GM18505 (cell line): ENCODE data around the gene ASIP.
"Not testable (repeated sequence)": the region's sequence is repeated elsewhere in the genome, so short reads cannot be mapped to it uniquely, and the experiment has no call there.

ENCODE experiments used
- ATAC-seq: cut with Tn5 transposase; IDR thresholded peaks from one replicate; pipeline ENCODE4 v1.9.1; 2021; ENCODE audit not compliant: unreplicated experiment
- POLR2A ChIP-seq: IDR thresholded peaks from 4 replicates; pipeline ENCODE4 v1.6.1; 2011; ENCODE audit warnings: borderline replicate concordance; ENCODE audit not compliant: insufficient read depth, insufficient read length; ENCODE audit errors: extremely low read depth

ASIP gene

DNA sequence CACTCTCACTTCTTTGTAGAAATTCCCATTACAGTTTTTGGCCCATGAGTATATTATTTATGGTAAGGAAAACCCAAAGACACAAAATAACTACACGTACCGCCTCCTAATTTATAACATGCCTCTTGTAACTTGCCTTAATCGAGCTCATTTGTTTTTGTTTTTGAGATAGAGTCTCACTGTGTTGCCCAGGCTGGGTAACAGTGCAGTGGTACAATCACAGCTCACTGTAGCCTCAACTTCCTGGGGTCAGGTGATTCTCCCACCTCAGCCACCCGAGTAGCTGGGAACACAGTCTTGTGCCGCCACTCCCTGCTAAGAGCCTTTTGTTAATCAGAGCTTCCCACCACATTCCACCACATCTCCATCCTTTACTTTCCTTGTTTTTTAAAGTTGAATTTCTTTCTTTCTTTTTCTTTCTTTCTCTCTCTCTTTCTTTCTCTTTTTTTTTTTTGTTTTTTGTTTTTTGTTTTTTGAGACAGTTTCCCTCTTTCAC is 15.5 kb downstream of the ASIP start:
- TF ChIP-seq POLR2A, result no peak
- no peak for ATAC-seq

DNA sequence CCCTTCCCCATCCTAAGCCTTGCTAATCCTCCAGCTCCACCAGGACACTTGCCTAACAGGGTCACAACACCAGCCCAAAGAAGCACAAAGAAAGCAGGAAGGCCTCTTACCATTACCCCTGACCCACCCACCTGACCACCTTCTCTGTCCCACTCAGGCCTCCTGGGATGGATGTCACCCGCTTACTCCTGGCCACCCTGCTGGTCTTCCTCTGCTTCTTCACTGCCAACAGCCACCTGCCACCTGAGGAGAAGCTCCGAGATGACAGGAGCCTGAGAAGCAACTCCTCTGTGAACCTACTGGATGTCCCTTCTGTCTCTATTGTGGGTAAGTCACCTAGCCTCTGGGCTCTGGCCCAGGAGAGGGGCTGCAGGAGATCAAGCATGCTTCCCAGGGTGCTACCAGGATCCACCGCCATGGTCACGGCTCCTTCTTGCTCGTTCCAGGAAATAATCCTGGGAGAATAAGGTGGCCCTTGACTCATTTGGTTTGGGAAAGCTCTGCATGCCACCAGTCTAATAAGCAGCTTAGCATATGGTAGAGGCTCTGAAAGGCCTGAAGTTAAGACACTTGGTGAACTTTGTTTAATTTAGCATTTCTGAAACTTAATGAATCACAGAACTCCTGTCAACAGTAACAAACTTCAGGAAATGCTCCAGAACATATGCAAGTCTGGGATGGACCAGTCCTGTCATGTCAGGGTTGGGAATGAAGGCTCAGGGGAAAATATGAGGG is 19.2 kb downstream of the ASIP start:
- TF ChIP-seq POLR2A, result no peak
- ATAC-seq, result no peak

DNA sequence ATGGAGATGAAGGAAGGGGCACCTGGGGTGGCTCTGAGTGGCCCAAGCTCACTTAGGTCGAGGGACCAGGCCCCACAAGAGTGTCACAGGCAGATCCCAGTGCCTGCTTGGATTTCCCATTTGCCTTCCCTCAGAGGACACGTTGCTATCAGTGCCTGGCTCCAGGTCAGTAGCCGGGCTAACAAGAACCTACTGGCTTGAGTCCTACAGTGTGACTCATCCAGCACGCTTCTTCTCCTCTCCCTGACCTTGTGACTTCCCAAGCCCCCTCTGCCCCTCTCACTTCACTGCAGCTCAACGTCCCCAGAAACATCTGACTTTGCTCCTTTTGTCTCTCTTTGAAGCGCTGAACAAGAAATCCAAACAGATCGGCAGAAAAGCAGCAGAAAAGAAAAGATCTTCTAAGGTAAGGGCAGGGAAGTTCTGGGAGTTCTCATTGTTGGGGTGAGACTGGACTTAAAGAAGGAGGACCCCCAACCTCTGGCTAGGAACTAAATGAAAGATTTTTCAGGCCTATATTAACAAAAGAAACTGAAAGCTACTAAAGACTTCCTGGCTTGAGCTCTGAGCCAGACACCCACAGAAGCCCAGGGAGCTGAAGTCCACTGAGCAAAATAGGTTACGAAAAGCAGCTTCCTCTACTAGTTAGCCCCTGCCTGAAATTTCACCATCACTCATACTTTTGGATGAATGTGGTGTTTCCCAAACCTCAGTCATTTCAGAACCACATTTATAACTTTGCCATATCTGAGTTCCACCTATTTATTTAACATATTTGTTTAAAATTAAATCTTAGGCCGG is 21.5 kb downstream of the ASIP start:
- ATAC-seq, result no peak
- TF ChIP-seq POLR2A, result no peak

DNA sequence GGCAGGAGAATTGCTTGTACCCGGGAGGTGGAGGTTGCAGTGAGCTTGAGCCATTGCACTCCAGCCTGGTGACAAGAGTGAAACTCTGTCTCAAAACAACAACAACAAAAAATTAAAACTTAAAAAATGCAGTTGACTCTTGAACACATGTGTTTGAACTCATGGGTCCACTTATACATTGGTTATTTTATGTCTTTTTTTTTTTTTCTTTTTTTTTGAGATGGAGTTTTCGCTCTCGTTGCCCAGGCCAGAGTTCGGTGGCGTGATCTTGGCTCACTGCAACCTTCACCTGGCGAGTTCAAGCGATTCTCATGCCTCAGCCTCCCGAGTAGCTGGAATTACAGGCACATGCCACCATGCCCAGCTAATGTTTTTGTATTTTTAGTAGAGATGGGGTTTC is 22.2 kb downstream of the ASIP start:
- not testable (repeated sequence) for ATAC-seq

DNA sequence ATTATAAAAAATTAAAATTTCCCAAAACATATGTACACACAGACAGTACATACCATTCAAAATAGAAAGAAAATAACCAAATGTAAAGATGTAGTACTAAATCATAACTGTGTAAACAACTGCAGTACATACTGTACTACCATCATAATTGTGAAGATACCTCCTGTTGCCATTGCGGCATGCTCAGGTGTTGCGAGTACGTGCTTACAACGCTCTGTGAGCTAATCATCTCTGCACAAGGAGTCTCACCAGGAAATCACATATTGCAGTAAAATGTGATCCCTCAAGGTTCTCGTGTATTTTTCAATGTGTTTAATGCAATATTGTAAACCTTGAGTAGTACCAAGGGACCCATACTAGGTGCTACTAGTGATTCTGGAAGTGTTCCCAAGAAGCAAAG is 22.9 kb downstream of the ASIP start:
- no peak for ATAC-seq
- no peak for TF ChIP-seq POLR2A

DNA sequence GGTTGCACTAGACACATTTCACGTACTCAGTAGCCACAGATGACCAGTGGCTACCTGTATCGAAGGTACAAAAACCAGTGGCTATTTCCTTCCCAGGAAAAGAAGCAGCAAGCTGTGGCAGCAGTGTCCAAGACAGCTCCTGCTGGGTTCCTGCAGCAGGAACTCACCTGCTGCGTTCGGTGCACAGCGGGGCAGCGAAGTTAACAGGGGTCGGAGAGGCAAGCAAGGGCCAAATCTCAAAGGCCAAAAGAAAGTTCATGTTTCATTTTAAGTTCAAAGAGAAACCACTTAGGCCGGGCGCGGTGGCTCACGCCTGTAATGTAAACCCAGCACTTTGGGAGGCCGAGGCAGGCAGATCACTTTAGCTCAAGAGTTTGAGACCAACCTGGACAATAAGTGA is 26.9 kb downstream of the ASIP start:
- no peak for TF ChIP-seq POLR2A
- no peak for ATAC-seq

DNA sequence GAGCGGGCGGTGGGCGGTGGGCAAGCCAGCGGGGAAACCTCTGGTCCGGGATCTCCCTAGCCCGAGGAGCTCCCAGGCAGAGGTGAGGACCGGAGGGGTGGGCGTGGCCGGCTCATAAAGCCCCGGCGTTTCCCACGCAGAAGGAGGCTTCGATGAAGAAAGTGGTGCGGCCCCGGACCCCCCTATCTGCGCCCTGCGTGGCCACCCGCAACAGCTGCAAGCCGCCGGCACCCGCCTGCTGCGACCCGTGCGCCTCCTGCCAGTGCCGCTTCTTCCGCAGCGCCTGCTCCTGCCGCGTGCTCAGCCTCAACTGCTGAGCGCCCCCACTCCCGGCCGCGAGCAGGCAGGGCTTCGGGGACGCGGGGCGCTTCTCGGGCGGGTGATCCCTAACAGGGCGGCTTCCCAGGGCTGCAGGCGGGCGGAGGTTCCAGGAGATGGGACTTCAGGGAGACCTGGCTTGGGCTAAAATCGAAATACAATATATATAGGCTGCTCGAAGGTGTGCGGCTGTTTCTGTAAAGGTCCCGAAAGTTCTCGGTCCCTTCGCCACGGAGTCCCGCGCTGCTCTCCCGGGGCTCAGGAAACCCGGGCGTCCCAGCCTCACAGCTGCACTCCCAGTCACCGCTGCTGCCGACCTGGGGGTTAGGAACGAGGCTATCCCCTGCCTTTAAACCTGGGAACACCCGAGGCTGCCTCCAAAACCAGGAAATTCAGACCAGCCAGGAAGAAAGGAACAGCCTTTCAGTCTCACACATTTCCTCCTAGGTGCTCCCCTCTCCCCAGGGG is 27.8 kb downstream of the ASIP start:
- no peak for TF ChIP-seq POLR2A
- no peak for ATAC-seq

DNA sequence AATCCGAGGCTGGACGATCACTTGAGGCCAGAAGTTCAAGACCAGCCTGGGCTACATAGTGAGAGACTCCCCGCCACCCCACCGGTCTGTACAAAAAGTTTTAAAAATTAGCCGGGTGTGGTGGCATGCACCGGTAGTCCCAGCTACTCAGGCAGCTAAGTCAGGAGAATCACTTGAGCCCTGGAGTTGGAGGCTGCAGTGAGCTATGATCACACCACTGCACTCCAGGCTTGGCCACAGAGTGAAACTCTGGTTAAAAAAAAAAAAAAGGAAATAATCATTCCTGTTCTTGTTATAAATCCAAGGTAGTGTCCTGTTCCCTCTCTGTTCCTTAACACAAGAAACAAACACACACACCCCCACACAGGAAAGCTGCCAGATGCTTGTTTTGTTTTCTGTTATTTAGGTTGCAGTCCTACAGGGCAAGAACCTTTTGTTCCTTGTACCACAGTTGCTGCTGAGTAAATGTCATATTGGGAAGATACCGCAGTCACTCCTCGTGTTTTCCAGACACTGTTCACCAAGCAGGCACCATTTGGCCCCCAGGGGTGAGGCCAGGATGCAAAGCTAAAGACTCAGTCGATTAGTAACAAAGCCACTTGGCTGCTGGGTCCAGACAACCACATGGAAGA is 28.9 kb downstream of the ASIP start:
- no peak for ATAC-seq
- TF ChIP-seq POLR2A, result no peak

DNA sequence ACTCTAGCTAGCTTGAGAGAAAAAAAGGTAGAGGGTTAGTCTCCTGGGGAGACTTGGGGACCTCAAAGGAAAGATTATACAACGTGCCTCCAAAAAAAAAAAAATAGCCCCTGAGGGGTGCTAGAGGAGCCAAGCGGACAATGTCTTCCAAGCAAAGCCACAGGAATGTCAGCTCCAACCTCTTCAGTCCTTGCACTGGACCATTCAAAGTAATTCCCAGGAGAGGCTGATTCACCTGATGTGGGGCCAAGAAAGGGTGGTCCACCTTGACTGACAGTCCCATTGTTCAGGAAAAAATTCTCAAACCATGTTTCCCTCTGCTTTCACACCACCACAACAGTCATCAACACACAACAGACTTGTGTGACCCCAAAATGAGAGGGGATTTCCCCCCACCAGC is 30.7 kb downstream of the ASIP start:
- no peak for ATAC-seq
- TF ChIP-seq POLR2A, result no peak

DNA sequence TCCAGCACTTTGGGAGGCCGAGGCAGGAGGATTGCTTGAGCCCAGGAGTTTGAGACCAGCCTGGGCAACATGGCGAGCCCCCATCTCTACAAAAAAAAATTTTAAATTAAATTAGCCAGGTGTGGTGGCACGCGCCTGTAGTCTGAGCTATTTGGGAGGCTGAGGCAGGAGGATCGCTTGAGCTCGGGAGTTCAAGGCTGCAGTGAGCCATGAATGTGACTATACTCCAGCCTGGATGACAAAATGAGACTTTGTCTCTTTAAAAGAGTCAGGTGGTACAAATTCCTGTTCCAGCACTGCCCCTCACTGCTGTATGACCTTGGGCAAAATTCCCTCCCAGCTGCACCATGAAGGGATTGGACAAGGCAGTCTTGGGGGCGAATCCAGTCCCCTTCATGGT is 33.5 kb downstream of the ASIP start:
- no peak for TF ChIP-seq POLR2A
- no peak for ATAC-seq

DNA sequence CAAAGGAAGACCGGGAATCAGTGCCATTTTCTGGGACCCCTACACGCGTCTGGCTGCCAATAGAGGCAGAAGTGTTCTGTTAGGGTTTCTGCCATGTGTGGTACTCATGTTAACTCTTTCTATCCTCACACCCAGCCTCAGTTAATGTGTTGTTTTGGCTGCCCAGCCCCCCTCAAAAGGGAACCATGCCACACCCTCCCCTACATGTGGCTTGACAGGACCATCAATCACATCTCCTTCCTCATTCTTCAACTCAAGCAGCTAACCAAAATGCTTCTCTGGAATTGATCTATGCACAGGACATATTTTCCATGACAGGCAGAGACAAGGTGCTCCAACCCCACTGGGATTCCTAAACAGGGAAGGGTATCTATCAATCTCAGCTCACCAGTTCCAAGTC is 40.0 kb downstream of the ASIP start:
- no peak for TF ChIP-seq POLR2A
- ATAC-seq, result no peak

DNA sequence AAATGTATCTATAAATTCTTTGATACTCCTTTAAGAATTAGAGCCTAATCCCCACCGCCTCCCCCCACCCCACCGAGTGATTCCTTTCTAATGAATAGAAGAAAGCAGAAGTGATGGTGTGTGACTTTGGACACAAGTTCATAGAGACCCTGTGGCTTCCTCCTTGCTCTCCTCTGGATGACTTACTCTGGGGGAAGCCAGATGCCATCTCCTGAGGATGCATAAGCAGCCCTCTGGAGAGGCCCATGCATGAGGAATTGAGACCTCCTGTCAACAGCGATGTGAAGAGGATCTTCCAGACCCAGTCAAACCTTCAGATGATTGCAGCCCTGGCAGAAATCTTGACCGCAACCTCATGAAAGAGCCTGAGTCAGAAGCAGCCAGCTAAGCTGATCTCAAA is 40.8 kb downstream of the ASIP start:
- ATAC-seq, result no peak
- no peak for TF ChIP-seq POLR2A

DNA sequence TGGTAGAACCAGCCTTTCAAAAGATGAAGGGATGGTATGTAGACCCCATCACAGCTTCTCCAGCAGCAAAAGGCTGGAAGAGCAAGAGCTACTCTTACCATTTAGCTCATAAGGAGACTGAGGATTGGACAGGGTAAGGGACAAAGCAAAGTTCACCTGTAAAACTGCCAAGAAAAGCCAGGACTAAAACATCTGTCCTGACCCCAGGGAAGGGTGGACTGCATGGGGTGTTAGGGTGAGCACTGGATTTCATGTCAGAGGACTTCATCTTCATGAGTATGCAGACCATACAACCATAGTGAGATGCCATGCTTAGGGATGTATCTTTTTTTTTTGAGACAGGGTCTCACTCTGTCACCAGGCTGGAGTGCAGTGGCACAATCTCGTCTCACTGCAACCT is 42.6 kb downstream of the ASIP start:
- ATAC-seq, result no peak
- TF ChIP-seq POLR2A, result no peak

DNA sequence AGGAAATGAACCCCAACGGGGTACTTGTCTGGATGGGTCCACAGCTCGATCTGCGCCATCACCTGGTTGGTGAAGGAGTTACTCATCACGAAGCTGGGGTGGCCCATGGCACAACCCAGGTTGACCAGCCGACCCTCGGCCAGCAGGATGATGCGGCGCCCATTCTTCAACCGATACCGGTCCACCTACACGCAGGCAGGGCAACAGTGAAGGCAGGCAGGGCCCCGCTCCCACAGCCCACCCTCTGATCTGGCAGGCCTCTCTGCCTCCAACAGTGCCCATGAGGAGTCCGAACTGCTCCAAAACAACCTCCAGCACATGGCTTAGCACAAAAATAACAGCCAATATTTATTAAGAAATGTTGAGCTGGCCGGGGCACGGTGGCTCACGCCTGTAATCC is 44.2 kb downstream of the ASIP start:
- ATAC-seq, result no peak
- TF ChIP-seq POLR2A, result no peak

DNA sequence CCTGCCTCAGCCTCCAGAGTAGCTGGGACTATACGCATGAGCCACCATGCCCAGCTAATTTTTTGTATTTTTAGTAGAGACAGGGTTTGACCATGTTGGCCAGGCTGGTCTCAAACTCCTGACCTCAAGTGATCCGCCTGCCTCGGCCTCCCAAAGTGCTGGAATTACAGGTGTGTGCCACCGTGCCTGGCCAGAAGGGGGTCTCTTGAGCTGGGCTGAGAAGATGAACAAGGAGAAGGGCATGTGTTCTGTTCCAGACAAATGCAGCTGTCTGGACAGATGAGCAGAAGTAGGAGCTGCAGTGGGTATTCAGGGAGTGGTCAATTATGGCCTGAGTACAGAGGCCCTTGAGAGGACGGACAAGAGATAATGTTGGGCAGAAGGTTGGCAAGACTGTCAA is 46.3 kb downstream of the ASIP start:
- ATAC-seq, result not testable (repeated sequence)
